Measurements from ENCODE around the gene TREM1.
"Not testable (repeated sequence)": the region's sequence is repeated elsewhere in the genome, so short reads cannot be mapped to it uniquely, and the experiment has no call there.

Gene TREM1

DNA sequence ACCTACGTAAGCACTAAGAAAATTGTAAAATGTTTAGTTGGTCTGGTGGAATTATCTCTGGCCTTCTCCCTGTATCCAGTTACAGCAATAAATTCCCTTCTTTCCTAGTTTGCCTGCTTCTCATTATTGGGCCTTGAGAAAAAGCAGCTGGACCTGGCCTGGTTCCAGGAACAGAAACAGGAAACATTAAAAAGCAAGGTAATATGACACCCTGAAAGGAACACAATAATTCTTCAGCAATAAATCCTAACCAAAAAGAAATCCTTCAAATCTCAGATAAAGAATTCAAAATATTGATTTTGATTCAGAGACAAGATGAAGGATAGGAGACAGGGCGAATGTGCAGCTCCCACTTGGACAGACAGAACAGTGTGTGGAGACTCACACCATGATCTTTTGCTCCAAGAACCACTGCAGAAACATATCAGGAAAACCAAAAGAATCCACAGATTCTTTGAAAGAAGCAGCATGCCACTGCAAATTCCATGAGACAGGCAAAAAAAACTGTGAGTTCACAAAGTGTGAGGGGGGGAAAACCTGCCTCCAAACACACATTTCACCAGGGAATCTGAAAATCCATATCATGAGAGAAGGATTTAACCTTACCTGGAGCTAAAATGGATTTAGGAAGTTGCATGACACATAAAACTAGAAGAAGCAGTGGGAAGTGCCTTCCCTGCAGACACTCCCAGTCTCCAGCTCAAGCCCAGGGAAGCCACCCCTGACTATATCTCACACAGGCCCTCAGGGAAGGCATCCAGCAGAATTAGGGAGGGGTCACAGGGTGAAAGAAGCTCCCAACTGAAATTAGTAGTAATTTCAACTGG lies 28.9 kb downstream of the TREM1 start:
- DNase-seq = no peak

DNA sequence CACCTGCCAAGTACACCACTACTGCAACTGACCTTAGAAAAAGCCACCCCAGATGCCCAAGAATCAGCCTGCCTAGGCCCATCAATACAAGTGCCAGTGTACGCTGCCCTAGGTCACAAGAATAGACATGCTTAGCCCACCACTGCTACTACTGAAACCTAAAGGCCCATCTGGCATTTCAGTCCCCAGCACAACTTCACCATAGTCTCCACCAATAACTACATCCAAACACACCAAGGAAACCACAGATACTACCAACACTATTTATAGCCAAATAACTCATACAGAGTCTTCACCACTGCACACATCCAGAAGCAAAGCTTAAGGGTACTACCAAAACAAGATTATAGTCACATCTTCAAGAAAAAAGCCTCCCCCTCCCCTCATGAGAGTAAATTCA lies 30.1 kb downstream of the TREM1 start:
- no peak for DNase-seq

GRCh38 chr6:41255638-41256246 lies 30.7 kb downstream of the TREM1 start:
- no peak for DNase-seq

- DNase-seq = no peak
Measured at GRCh38 chr6:41255110-41255509, 31.4 kb downstream of the TREM1 start.

GRCh38 chr6:41252401-41253169 lies 33.9 kb downstream of the TREM1 start:
- DNase-seq = peak; percentile 41

- DNase-seq = no peak
Measured at GRCh38 chr6:41247882-41248705, 38.4 kb downstream of the TREM1 start.

GRCh38 chr6:41247288-41247865 lies 39.1 kb downstream of the TREM1 start:
- DNase-seq = no peak

DNA sequence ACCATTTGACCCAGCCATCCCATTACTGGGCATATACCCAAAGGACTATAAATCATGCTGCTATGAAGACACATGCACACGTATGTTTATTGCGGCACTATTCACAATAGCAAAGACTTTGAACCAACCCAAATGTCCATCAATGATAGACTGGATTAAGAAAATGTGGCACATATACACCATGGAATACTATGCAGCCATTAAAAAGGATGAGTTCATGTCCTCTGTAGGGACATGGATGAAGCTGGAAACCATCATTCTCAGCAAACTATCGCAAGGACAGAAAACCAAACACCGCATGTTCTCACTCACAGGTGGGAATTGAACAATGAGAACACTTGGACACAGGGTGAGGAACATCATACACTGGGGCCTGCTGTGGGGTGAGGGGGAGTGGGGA lies 40.0 kb downstream of the TREM1 start:
- DNase-seq = not testable (repeated sequence)

- DNase-seq = no peak
Measured at GRCh38 chr6:41239467-41240159, 46.9 kb downstream of the TREM1 start.

DNA sequence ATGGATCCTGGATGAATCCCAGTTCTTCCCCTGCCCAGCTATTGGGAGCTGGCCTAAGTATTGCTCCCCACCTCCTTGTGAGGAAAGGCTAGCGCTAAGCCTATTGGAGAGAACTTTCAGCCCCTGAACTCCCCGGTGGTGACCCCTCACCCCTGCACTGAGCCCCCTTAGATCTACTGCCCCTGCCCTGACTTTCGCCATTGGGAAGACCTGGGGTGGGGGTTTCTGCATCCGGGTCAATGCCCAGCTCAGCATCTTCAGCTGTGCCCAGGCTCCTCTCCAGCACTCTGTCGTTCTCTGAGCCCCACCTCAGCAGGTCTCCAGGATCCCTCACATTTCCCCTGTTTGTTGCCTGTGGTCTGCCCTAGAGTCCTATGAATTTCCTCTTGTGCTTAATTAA lies 49.4 kb downstream of the TREM1 start:
- no peak for DNase-seq

DNA sequence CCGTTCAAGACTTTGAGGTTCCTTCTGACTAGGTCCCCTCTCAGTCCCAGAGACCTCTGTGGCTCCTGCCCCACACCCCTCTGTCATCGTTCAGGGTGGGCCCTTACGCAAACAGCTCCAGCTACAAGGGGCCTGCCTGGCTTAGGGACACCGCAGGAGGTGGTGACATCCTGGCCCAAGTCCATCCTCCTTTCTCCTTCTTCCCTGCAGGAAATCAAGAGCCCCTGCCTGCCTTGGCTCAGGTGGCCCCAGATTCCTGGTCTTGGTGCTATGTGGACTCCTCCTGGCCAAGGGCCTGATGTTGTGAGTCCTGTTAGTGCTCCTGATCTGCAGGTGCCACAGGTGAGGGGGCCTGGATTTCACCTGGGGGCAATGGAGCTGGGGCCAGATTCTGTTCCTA lies 50.2 kb downstream of the TREM1 start:
- DNase-seq = no peak

DNA sequence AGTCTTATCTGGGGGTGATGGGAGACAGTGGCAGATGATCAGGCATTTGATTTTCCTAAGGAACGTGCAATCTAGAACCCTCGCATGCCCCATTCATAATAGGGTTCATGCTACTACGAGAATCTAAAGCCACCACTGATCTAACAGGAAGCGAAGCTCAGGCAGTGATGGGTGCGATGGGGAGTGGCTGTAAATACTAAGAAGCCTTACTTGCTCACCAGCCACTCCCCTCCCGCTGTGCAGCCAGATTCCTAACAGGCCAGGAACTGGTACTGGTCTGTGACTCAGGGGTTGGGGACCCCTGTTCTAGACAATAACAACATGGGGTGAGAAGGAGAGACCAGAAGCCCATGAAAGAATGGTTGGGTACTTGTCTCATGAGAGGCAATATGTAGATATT lies 53.8 kb downstream of the TREM1 start:
- DNase-seq = no peak

DNA sequence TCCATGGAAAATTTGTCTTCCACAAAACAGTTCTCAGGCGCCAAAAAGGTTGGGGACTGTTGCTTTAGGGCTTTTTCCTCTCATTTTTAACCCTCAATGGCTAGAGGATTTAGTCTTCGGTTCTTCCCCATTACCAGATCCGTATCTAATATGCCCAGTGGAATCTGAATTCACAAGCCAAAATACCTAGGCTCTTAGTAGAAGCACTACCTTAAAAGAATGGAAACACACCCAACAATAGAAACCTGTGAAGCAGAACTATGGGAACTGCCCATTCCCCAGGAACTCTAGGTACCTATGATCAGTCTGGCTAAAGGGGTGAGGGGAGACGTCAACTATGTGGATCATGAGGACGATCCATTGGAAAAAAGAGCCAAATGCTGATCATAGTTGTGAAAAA lies 55.2 kb downstream of the TREM1 start:
- no peak for DNase-seq

DNA sequence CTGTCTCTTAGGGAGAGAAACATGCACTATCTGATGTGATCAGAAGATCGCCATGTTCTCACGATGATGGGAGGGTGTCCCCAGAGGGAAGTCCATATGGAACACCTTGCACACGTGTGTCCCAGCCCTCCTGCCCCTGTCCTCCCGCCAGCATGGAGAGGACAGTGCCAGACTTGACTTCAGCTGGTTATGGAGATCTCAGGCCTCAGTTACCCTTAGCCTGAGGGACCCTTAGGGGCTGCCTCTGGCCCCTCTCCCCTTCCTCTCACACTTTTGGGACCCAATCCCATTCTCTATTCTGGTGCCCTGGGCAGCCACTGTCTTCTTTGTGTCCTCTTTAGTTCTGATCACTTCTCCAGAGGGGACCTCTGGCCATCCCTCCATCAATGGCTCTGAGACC lies 56.8 kb downstream of the TREM1 start:
- no peak for DNase-seq

- peak; percentile 83 for DNase-seq
Measured at GRCh38 chr6:41228616-41229015, 57.9 kb downstream of the TREM1 start.

DNA sequence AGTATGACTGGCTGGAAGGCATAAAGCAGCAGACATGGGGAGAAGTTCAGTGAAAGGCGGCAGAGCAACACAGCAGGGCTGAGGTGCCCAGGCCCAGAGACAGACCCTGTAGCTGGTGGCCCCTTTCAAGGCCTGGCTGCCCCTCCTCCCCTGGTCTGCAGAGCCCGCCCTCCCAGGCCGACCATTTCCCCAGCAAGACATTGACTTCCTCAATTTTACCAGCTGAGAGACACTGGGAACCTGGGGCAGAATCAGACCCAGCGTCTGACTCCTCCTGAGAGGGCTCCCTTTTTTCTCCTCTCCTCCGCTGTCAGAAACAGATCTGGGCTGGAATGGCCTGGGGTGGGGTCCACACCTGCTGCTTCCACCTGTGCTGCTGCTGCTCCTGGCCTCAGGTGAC lies 58.4 kb downstream of the TREM1 start, which contains the start of gene TREML4:
Gene TREML4 (plus strand): TSS at position 254 of the 400 bp plus-strand sequence. CDS start 79 bp downstream, at position 333.
- no peak for DNase-seq

- no peak for DNase-seq
Measured at GRCh38 chr6:41226752-41227151, 59.7 kb downstream of the TREM1 start.

DNA sequence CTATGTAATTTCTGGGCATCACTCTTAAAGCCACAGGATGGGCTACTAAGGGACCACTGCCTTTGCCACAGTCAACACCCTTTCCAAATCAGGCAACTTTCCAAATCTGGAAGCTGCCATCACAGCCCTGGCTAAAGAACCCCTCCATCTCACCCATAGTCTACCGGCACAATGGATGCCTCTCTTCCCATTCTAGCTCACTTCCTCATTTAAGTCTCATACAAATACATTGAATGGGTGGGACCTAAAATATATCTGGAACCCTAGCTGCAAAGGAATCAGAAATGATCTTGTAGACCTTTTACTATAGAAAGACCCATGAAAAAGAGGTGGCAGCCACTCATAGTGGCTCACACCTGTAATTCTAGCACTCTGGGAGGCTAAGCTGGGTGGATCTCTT lies 61.7 kb downstream of the TREM1 start:
- no peak for DNase-seq
